ENCODE results near the gene CDC42BPG.

DNA sequence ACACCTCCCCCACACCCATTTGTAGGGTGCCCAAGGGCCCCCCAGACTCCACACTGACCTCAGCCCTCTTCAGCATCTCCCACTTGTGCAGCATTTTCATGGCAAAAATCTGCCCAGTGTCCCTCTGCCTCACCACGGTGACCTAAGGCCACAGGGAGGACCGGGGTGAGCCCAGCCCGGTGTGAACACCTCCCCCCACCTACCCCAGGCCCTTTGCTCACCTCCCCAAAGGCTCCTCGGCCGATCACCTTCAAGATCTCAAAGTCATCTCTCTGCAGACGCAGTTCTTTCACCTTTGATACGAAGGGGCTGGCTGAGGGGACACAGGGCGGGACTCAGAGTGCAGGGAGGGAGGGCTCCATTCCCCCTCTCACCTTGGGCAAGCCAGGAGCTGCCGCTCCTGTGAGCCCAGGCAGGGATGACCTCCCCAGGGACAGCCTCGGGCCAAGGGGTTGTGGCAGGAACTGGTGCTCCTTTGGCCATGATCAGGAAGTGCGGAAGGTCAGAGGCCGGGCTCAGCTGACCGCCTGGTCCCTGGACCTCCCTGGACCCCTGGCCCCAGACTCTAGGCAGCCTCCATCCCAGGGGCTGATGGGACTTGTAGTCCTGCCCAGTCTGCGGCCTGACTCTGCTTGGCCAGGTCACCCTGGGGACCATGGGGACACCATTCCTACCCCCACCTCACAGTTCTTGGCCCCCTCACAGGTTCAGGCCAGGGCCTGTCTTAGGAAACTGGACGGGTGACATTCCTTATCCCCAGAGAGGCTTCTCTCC, 2.7 kb downstream of the CDC42BPG start:
- TF ChIP-seq CTCF (tag by site-specific recombination; IDR thresholded peaks at IDR 0.05), result no peak
- 0 out of 2 replicates have a peak, but pooled peaks have one; percentile 17 for TF ChIP-seq ZNF335 (tag by site-specific recombination; conservative IDR thresholded peaks at IDR 0.05)
- no peak for TF ChIP-seq ZNF350 (tag by site-specific recombination; IDR thresholded peaks at IDR 0.05)
- TF ChIP-seq PRDM1 (tag by site-specific recombination; IDR thresholded peaks at IDR 0.05), result no peak

Data from HEK293 (cell line).